Karpas-422 (cell line): ENCODE measurements around the gene SLC2A5. TPM values are rescaled to one million over a fixed set of nuclear protein-coding genes. Genes with fewer than 3 reads are reported as not detected.
"Not testable (repeated sequence)": the region's sequence is repeated elsewhere in the genome, so short reads cannot be mapped to it uniquely, and the experiment has no call there.

Experiments
- DNase-seq: peaks from one replicate; pipeline ENCODE4 v3.0.0-alpha.2; 2015
- H2AFZ ChIP-seq: fragments of 200-600 bp; sonication (generic); 2 replicates; pipeline ENCODE4 v1.6.1; 2014; ENCODE audit warnings: antibody characterized with exemption, low read length, mixed read lengths
- H3K27ac ChIP-seq: fragments of 200-600 bp; sonication (generic); 2 replicates; pipeline ENCODE4 v1.5.1; 2014; ENCODE audit warnings: mild to moderate bottlenecking, low read length, moderate library complexity
- H3K27me3 ChIP-seq: fragments of 200-600 bp; sonication (generic); 2 replicates; pipeline ENCODE4 v1.6.1; 2014; ENCODE audit warnings: low read length, mixed read lengths
- H3K36me3 ChIP-seq: fragments of 200-600 bp; sonication (generic); 2 replicates; pipeline ENCODE4 v1.6.1; 2014; ENCODE audit warnings: low read length, mixed read lengths; ENCODE audit not compliant: insufficient read depth
- H3K4me1 ChIP-seq: fragments of 200-600 bp; sonication (generic); 2 replicates; pipeline ENCODE4 v1.6.1; 2014; ENCODE audit warnings: mild to moderate bottlenecking, low read length, mixed read lengths
- H3K4me2 ChIP-seq: fragments of 200-600 bp; sonication (generic); 2 replicates; pipeline ENCODE4 v1.6.1; 2014; ENCODE audit warnings: low read length, low read depth, mild to moderate bottlenecking; ENCODE audit not compliant: poor library complexity, severe bottlenecking
- H3K4me3 ChIP-seq: fragments of 200-600 bp; sonication (generic); 2 replicates; pipeline ENCODE4 v1.5.1; 2014; ENCODE audit warnings: mild to moderate bottlenecking, antibody characterized with exemption, low read length, mixed read lengths
- H3K79me2 ChIP-seq: fragments of 200-600 bp; sonication (generic); 2 replicates; pipeline ENCODE4 v1.6.1; 2014; ENCODE audit warnings: mild to moderate bottlenecking, low read length, mixed read lengths
- H3K9ac ChIP-seq: fragments of 200-600 bp; sonication (generic); 2 replicates; pipeline ENCODE4 v1.6.0; 2014; ENCODE audit warnings: low read length
- H3K9me2 ChIP-seq: fragments of 200-600 bp; sonication (generic), shearing (Covaris generic); replicated peaks from 2 replicates; pipeline ENCODE4 v1.6.0; 2014; ENCODE audit warnings: mild to moderate bottlenecking, low read length, moderate library complexity; ENCODE audit not compliant: insufficient read depth
- H3K9me3 ChIP-seq: fragments of 300-700, 200-600 bp; sonication (generic); 2 replicates; pipeline ENCODE4 v1.6.1; 2014; ENCODE audit warnings: low read length, mixed read lengths
- H4K20me1 ChIP-seq: fragments of 200-600 bp; sonication (generic); 2 replicates; pipeline ENCODE4 v1.6.1; 2014; ENCODE audit warnings: mild to moderate bottlenecking, antibody characterized with exemption, low read length, low read depth; ENCODE audit not compliant: insufficient read depth
- total RNA-seq: library from RNA; depleted of rRNA; stranded (reverse); fragments of >200 nt; shearing (Covaris generic); gene quantifications from 2 replicates; pipeline ENCODE4 v1.2.3, GENCODE V29; 2014; ENCODE audit warnings: low replicate concordance

Gene SLC2A5
- total RNA-seq, 1 experiment from 2014 or later, result 0.22 TPM

- H3K27ac ChIP-seq, result no peak overlapping the region
- H2AFZ ChIP-seq, result no peak overlapping the region
- no peak overlapping the region for H3K4me3 ChIP-seq
- no peaks in the 10 kb centered on the region for H3K79me2 ChIP-seq
- DNase-seq, result peak; percentile 59
- peaks cover 4% of the 10 kb centered on the region for H3K9me3 ChIP-seq
- H4K20me1 ChIP-seq, result no peaks in the 10 kb centered on the region
- no peak overlapping the region for H3K9ac ChIP-seq
- H3K4me1 ChIP-seq, result peaks cover 22% of the 10 kb centered on the region
- H3K9me2 ChIP-seq, result no peaks in the 10 kb centered on the region
- no peaks in the 10 kb centered on the region; the same call in 1 of the 2 replicates for H3K27me3 ChIP-seq
- H3K4me2 ChIP-seq, result peak overlapping the region; percentile 20
- no peaks in the 10 kb centered on the region for H3K36me3 ChIP-seq
Observed at GRCh38 chr1:9028921-9029705, 40.3 kb downstream of the SLC2A5 start.

- Histone ChIP-seq H3K9me2 (no peaks in the 10 kb centered on the region), H4K20me1 (no peaks in the 10 kb centered on the region), H3K4me1 (peaks cover 22% of the 10 kb centered on the region), H3K79me2 (no peaks in the 10 kb centered on the region), H3K4me2 (no peak overlapping the region), H3K36me3 (no peaks in the 10 kb centered on the region), H3K27ac (no peak overlapping the region), H3K9ac (no peak overlapping the region), H2AFZ (no peak overlapping the region), H3K27me3 (no peaks in the 10 kb centered on the region; the same call in 1 of the 2 replicates), H3K9me3 (peaks cover 4% of the 10 kb centered on the region), H3K4me3 (no peak overlapping the region)
- DNase-seq, result no peak
Observed at GRCh38 chr1:9027307-9027706, 42.1 kb downstream of the SLC2A5 start.

- Histone ChIP-seq H3K79me2 (no peaks in the 10 kb centered on the region), H3K9me3 (no peaks in the 10 kb centered on the region), H3K4me3 (no peak overlapping the region), H3K27ac (no peak overlapping the region), H3K9ac (no peak overlapping the region), H3K9me2 (no peaks in the 10 kb centered on the region), H3K4me1 (peaks cover 19% of the 10 kb centered on the region), H3K4me2 (no peak overlapping the region), H2AFZ (no peak overlapping the region), H3K36me3 (no peaks in the 10 kb centered on the region), H4K20me1 (no peaks in the 10 kb centered on the region), H3K27me3 (no peaks in the 10 kb centered on the region)
- DNase-seq, result no peak
Observed at GRCh38 chr1:9025449-9025848, 44.0 kb downstream of the SLC2A5 start.

GRCh38 chr1:9024837-9025236, 44.6 kb downstream of the SLC2A5 start:
- H3K4me2 ChIP-seq, result no peak overlapping the region
- H3K9me3 ChIP-seq, result no peaks in the 10 kb centered on the region
- peaks cover 14% of the 10 kb centered on the region for H3K4me1 ChIP-seq
- no peaks in the 10 kb centered on the region for H3K36me3 ChIP-seq
- no peak overlapping the region for H3K4me3 ChIP-seq
- no peak for DNase-seq
- no peaks in the 10 kb centered on the region for H4K20me1 ChIP-seq
- H3K27me3 ChIP-seq, result no peaks in the 10 kb centered on the region
- no peak overlapping the region for H3K27ac ChIP-seq
- H3K79me2 ChIP-seq, result no peaks in the 10 kb centered on the region
- H2AFZ ChIP-seq, result no peak overlapping the region
- H3K9me2 ChIP-seq, result no peaks in the 10 kb centered on the region
- no peak overlapping the region for H3K9ac ChIP-seq

- no peaks in the 10 kb centered on the region for H4K20me1 ChIP-seq
- H3K9ac ChIP-seq, result no peak overlapping the region
- H3K36me3 ChIP-seq, result no peaks in the 10 kb centered on the region
- H3K27me3 ChIP-seq, result no peaks in the 10 kb centered on the region
- no peaks in the 10 kb centered on the region for H3K9me3 ChIP-seq
- no peak for DNase-seq
- no peak overlapping the region for H3K4me3 ChIP-seq
- H3K4me2 ChIP-seq, result no peak overlapping the region
- H3K4me1 ChIP-seq, result no peaks in the 10 kb centered on the region
- no peak overlapping the region for H3K27ac ChIP-seq
- no peaks in the 10 kb centered on the region for H3K79me2 ChIP-seq
- no peaks in the 10 kb centered on the region for H3K9me2 ChIP-seq
- no peak overlapping the region for H2AFZ ChIP-seq
Observed at GRCh38 chr1:9022773-9023172, 46.7 kb downstream of the SLC2A5 start.

- not testable (repeated sequence) for H4K20me1 ChIP-seq, H3K4me1 ChIP-seq, H3K36me3 ChIP-seq, H2AFZ ChIP-seq, H3K4me2 ChIP-seq, H3K79me2 ChIP-seq, H3K27me3 ChIP-seq, H3K9me3 ChIP-seq, H3K9ac ChIP-seq, H3K4me3 ChIP-seq, H3K9me2 ChIP-seq, DNase-seq, H3K27ac ChIP-seq
Observed at GRCh38 chr1:9022026-9022738, 47.3 kb downstream of the SLC2A5 start.

GRCh38 chr1:9020305-9020704, 49.1 kb downstream of the SLC2A5 start:
- Histone ChIP-seq H2AFZ (no peak overlapping the region), H3K9me3 (no peaks in the 10 kb centered on the region), H3K9me2 (no peaks in the 10 kb centered on the region), H3K4me3 (no peak overlapping the region), H3K27ac (no peak overlapping the region), H3K4me2 (no peak overlapping the region), H4K20me1 (no peaks in the 10 kb centered on the region), H3K36me3 (no peaks in the 10 kb centered on the region), H3K9ac (no peak overlapping the region), H3K4me1 (no peaks in the 10 kb centered on the region), H3K79me2 (no peaks in the 10 kb centered on the region), H3K27me3 (no peaks in the 10 kb centered on the region)
- no peak for DNase-seq

- Histone ChIP-seq H3K9me3 (no peaks in the 10 kb centered on the region), H3K9ac (no peak overlapping the region), H4K20me1 (no peaks in the 10 kb centered on the region), H2AFZ (no peak overlapping the region), H3K27me3 (no peaks in the 10 kb centered on the region), H3K79me2 (no peaks in the 10 kb centered on the region), H3K9me2 (no peaks in the 10 kb centered on the region), H3K27ac (no peak overlapping the region), H3K4me3 (no peak overlapping the region), H3K4me2 (no peak overlapping the region), H3K4me1 (no peaks in the 10 kb centered on the region), H3K36me3 (no peaks in the 10 kb centered on the region)
- no peak for DNase-seq
Observed at GRCh38 chr1:9019896-9020295, 49.5 kb downstream of the SLC2A5 start.
